ENCODE measurements around the gene RNF225. TPM values are rescaled to one million over a fixed set of nuclear protein-coding genes. Genes with fewer than 3 reads are reported as not detected.

RNF225 gene
- total and polyA plus RNA-seq, 2 of the 13 experiments (the other 11 are each of a cell fraction or from before 2014, with no cell fraction given): not detected

DNA sequence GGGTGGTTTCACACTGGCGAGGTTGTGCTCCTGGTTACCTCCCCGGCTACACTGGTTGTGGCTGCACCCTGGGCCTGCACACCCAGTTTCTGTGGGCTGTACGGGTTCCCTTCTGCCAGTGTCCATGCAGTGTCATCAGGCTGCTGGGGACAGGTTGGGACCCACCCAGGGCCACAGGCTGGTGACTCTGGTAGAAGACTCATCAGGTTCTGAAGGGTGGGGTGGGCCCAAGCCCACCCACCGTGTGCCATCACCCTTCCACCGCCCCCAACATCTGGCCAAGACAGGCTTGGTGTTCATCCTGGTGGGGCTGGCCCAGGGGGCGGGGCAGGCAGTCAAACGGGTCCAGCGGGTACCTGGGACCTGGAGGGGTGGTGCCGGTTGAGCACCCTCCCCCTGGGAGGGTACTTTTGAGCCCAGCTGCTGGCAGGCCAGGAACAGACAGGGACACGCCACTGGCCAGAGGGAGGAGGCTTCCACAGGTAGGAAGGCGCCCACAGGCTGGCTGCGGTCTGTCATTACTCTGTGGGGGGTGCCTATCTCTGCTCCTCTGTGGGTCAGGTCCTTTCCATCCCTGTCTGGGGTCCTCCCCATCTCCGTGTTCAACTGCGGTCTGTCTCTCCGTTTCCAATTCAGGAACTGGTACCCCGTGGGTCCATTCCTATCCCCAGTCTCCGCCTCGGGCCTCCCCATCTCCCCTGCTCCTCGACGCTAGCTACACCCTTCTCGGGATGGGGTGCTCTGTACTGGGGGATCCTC, at the start of gene RNF225 (continued):
- TF ChIP-seq, protein P1, sequence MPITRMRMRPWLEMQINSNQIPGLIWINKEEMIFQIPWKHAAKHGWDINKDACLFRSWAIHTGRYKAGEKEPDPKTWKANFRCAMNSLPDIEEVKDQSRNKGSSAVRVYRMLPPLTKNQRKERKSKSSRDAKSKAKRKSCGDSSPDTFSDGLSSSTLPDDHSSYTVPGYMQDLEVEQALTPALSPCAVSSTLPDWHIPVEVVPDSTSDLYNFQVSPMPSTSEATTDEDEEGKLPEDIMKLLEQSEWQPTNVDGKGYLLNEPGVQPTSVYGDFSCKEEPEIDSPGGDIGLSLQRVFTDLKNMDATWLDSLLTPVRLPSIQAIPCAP (CRISPR knock-in tag; IDR thresholded peaks at IDR 0.05; ENCODE audit: low read depth): no peak
- TF ChIP-seq NFKBIZ (CRISPR knock-in tag; IDR thresholded peaks at IDR 0.05) (no peak), ZNF263 (CRISPR knock-in tag; IDR thresholded peaks at IDR 0.05) (no peak), EED (CRISPR knock-in tag; IDR thresholded peaks at IDR 0.05) (no peak), CEBPG (CRISPR knock-in tag; IDR thresholded peaks at IDR 0.05) (no peak), ZNF577 (CRISPR knock-in tag; IDR thresholded peaks at IDR 0.05; ENCODE audit: borderline replicate concordance, low read depth) (no peak), MBD4 (IDR thresholded peaks at IDR 0.05; ENCODE audit: borderline replicate concordance, low read length) (0 out of 2 replicates have a peak, but pooled peaks have one; percentile 40), ZNF558 (CRISPR knock-in tag; IDR thresholded peaks at IDR 0.05; ENCODE audit: borderline replicate concordance) (no peak), ZNF709 (CRISPR knock-in tag; IDR thresholded peaks at IDR 0.05) (no peak), ZNF333 (CRISPR knock-in tag; IDR thresholded peaks at IDR 0.05; ENCODE audit: borderline replicate concordance) (no peak), HOXA3 (CRISPR knock-in tag; IDR thresholded peaks at IDR 0.05) (no peak), ZIK1 (CRISPR knock-in tag; IDR thresholded peaks at IDR 0.05; ENCODE audit: borderline replicate concordance, low read depth) (no peak), HNRNPLL (IDR thresholded peaks at IDR 0.05; ENCODE audit: low read depth, low read length, poor library complexity, severe bottlenecking) (no peak), KLF9 (CRISPR knock-in tag; IDR thresholded peaks at IDR 0.05; ENCODE audit: low read depth) (no peak)
- TF ChIP-seq, protein P2, sequence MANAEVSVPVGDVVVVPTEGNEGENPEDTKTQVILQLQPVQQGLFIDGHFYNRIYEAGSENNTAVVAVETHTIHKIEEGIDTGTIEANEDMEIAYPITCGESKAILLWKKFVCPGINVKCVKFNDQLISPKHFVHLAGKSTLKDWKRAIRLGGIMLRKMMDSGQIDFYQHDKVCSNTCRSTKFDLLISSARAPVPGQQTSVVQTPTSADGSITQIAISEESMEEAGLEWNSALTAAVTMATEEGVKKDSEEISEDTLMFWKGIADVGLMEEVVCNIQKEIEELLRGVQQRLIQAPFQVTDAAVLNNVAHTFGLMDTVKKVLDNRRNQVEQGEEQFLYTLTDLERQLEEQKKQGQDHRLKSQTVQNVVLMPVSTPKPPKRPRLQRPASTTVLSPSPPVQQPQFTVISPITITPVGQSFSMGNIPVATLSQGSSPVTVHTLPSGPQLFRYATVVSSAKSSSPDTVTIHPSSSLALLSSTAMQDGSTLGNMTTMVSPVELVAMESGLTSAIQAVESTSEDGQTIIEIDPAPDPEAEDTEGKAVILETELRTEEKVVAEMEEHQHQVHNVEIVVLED (CRISPR knock-in tag; IDR thresholded peaks at IDR 0.05; ENCODE audit: borderline replicate concordance): no peak
- TF ChIP-seq, protein P3, sequence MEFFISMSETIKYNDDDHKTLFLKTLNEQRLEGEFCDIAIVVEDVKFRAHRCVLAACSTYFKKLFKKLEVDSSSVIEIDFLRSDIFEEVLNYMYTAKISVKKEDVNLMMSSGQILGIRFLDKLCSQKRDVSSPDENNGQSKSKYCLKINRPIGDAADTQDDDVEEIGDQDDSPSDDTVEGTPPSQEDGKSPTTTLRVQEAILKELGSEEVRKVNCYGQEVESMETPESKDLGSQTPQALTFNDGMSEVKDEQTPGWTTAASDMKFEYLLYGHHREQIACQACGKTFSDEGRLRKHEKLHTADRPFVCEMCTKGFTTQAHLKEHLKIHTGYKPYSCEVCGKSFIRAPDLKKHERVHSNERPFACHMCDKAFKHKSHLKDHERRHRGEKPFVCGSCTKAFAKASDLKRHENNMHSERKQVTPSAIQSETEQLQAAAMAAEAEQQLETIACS (CRISPR knock-in tag; IDR thresholded peaks at IDR 0.05): no peak
- TF ChIP-seq, protein P4, sequence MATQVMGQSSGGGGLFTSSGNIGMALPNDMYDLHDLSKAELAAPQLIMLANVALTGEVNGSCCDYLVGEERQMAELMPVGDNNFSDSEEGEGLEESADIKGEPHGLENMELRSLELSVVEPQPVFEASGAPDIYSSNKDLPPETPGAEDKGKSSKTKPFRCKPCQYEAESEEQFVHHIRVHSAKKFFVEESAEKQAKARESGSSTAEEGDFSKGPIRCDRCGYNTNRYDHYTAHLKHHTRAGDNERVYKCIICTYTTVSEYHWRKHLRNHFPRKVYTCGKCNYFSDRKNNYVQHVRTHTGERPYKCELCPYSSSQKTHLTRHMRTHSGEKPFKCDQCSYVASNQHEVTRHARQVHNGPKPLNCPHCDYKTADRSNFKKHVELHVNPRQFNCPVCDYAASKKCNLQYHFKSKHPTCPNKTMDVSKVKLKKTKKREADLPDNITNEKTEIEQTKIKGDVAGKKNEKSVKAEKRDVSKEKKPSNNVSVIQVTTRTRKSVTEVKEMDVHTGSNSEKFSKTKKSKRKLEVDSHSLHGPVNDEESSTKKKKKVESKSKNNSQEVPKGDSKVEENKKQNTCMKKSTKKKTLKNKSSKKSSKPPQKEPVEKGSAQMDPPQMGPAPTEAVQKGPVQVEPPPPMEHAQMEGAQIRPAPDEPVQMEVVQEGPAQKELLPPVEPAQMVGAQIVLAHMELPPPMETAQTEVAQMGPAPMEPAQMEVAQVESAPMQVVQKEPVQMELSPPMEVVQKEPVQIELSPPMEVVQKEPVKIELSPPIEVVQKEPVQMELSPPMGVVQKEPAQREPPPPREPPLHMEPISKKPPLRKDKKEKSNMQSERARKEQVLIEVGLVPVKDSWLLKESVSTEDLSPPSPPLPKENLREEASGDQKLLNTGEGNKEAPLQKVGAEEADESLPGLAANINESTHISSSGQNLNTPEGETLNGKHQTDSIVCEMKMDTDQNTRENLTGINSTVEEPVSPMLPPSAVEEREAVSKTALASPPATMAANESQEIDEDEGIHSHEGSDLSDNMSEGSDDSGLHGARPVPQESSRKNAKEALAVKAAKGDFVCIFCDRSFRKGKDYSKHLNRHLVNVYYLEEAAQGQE (IDR thresholded peaks at IDR 0.05; ENCODE audit: borderline replicate concordance in 1 of 2, low read depth in 1 of 2, low read length in 2 of 2): no peak
- TF ChIP-seq, protein P5, sequence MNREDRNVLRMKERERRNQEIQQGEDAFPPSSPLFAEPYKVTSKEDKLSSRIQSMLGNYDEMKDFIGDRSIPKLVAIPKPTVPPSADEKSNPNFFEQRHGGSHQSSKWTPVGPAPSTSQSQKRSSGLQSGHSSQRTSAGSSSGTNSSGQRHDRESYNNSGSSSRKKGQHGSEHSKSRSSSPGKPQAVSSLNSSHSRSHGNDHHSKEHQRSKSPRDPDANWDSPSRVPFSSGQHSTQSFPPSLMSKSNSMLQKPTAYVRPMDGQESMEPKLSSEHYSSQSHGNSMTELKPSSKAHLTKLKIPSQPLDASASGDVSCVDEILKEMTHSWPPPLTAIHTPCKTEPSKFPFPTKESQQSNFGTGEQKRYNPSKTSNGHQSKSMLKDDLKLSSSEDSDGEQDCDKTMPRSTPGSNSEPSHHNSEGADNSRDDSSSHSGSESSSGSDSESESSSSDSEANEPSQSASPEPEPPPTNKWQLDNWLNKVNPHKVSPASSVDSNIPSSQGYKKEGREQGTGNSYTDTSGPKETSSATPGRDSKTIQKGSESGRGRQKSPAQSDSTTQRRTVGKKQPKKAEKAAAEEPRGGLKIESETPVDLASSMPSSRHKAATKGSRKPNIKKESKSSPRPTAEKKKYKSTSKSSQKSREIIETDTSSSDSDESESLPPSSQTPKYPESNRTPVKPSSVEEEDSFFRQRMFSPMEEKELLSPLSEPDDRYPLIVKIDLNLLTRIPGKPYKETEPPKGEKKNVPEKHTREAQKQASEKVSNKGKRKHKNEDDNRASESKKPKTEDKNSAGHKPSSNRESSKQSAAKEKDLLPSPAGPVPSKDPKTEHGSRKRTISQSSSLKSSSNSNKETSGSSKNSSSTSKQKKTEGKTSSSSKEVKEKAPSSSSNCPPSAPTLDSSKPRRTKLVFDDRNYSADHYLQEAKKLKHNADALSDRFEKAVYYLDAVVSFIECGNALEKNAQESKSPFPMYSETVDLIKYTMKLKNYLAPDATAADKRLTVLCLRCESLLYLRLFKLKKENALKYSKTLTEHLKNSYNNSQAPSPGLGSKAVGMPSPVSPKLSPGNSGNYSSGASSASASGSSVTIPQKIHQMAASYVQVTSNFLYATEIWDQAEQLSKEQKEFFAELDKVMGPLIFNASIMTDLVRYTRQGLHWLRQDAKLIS (CRISPR knock-in tag; IDR thresholded peaks at IDR 0.05): no peak
